Upper lobe of left lung (tissue), 4 donors: ENCODE measurements around the gene CRTC3.

ENCODE experiments used
- POLR2AphosphoS5 ChIP-seq, 2 donors: sonication (generic); formaldehyde crosslinking; IDR thresholded peaks; one replicate each; pipeline ENCODE4 v1.5.1; 2017; ENCODE audit warnings: antibody characterized with exemption in 2 of 2
- TF ChIP-seq, protein P1 (sequence below), 6 experiments: fragments of 450-650 bp in 4 of 6; fragments of 200-600 bp in 2 of 6; sonication (generic) in 2 of 6; IDR thresholded peaks; one replicate each; pipeline ENCODE4 v1.5.1; 2016 to 2019; ENCODE audit warnings: antibody characterized with exemption in 6 of 6

DNA sequence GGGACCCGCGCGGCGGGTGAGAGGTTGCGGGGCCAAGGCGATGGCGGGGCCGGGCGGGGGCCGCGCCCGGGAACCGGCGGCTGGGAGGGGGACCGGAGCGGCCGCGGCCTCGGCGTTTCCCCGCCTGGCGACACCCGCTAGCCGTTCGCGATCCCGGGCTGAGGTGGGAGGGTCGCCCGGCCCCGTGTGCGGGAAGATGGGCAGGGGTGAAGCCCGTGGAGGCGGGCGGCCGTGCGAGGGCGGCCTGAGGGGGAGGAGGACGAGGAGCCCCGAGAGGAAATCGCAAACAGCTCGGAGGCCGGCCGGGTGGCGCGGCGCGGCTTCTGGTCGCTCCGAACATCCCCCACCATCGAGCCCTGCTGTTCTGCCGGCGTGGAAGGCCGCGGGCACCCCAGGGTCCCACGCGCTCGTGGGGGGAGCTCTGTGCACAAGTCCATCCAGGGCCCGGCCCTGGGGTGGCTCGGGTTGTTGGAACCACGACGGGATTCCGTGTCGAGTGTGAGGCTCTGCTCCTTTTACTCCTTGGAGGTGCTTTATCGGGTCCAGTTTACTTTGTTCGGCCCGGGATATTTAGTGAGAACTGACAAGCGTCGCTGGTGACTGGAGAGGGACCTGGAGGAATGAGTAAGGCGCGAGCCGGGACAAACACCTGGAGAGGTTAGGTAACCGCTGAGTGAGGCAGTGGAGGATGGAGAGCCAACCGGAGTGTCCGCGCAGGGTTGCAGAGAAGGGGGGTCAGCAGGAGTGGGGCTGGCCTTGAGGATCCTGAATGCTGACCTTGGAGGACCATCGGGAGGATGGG is 728 bp downstream of the CRTC3 start:
- TF ChIP-seq, protein P1, sequence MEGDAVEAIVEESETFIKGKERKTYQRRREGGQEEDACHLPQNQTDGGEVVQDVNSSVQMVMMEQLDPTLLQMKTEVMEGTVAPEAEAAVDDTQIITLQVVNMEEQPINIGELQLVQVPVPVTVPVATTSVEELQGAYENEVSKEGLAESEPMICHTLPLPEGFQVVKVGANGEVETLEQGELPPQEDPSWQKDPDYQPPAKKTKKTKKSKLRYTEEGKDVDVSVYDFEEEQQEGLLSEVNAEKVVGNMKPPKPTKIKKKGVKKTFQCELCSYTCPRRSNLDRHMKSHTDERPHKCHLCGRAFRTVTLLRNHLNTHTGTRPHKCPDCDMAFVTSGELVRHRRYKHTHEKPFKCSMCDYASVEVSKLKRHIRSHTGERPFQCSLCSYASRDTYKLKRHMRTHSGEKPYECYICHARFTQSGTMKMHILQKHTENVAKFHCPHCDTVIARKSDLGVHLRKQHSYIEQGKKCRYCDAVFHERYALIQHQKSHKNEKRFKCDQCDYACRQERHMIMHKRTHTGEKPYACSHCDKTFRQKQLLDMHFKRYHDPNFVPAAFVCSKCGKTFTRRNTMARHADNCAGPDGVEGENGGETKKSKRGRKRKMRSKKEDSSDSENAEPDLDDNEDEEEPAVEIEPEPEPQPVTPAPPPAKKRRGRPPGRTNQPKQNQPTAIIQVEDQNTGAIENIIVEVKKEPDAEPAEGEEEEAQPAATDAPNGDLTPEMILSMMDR (IDR thresholded peaks at IDR 0.05), result no peak
- TF ChIP-seq POLR2AphosphoS5 (IDR thresholded peaks at IDR 0.05), result peak in 1 of 2 donors; percentile 34
